NCI-H2029 treated with DMSO at 0.1 percent for 48 hours (cell line): ENCODE results near the gene MAP7.
"Not testable (repeated sequence)": the region's sequence is repeated elsewhere in the genome, so short reads cannot be mapped to it uniquely, and the experiment has no call there.

Source experiments
- DNase-seq: peaks from one replicate; lab custom pipeline; 2025; lab: John Stamatoyannopoulos, UW

MAP7 gene

DNA sequence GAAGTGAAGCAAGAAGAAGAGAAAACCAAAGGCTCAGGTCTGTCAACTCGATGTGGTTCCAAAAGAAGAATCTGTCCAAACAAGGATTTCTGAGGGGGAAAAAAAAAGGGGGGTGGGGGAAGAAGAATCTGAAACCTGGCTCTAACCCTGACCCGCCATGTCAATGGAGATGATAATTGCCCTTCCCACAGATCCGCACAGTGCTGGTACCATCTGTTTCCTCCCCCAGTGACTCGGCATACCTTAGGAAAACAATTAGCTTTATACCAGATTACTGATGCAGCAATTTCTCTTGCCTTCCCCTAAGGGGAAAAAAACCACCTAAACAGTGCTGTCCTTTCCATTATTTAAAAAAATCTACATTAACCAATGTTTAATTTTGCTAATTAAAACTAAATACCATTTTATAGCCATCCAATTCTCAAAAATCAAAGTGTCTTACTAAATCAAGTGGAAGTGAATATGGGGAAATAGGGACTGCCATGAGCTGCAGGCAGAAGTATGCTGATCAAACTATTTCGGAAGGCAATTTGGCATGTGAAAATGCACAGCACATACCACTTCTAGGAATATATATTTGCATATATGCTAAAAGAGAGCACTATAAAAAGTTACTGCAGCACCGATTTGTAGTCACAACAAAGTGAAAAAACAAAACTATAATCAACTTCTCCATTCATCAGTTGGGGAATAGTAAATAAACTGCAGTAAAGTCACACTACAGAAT lies 46.8 kb downstream of the MAP7 start:
- no peak for DNase-seq

DNA sequence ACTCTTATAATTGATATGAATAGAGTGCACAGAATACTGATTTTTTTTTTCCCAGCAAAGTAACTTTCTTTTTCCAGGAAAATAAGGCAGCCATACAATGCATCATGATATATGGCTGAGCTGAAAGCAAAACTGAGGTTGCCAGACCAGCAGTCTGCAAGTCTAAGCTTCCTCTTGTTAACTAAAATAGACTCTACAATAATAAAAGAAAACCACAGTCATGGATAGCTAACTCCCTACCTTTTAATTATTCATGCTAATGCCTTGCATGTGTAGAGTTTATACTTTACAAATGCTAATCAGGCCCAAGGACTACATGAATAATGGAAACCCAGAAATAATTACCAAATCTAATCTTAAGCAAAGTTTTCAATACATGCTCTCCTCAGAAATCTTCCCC lies 47.4 kb downstream of the MAP7 start:
- DNase-seq: no peak

DNA sequence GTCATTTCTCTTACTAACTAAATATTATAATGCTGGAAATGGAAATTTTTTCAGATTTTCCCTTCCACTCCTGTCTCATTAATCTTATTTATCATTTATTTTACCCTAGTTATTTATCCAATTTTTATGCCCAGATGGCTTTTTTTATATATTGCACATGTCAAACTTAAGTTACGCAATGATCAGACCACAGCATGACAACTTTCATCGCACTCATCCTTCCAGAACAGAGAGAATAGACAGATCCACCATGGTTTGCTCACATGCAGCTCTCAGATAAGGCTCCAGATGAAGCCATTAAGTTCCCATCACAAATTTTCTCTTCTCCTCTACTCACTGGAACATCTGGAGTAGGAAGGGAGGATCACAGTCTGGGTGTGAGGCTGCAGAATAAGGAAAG lies 48.7 kb downstream of the MAP7 start:
- DNase-seq: no peak

DNA sequence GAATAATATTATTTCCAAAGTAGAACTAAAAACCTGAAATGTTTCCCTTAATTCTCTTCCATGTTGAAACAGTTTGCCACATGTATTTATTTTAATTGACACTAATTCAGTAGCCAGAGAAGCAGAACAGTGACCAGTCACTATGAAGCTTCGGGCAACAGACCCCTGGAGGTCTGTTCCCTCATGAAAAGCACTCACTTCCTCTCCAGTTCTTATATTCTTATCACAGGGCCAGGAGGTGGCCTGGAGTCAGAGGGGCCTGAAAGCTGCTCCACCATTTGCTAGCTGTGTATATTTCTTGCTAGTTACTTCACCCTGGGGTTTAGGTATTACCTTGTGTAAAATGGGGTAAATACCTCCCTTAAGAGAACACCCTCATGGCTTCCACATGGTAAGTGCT lies 49.1 kb downstream of the MAP7 start:
- no peak for DNase-seq

DNA sequence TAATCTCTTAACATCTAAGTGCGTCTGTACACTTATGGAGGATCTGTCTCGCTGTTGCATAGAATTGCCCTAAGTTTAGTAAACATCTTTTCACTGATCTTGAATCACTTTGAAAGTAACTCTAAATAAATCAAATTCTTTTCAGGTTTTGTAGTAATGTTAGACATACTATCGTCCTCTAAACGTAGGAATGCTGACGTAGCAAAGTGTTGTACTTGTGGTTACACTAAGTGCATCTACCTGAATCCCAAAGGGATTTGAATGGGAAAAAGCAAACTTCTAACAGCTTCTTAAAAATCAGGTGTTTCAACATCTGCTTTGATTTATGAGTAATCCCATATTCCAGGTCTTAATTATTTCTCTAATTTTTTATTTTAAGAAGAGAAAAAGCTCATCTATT lies 49.8 kb downstream of the MAP7 start:
- DNase-seq: no peak

DNA sequence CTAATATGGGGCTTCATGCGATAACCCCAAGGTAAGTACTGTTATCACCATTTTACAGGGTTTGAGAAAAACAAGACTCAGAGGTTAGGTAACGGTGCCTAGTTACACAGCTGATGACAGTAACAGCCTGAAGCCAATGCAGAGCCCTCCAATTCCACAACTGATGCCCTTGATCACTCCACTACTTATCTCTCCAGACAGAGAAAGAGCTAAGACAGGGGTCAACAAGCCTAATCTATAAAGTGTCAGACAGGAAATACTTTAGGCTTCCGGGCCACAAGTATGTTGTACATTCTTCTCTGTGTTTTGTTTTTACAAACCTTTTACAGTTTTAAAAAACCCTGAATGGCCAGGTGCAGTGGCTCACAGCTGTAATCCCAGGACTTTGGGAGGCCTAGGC lies 50.9 kb downstream of the MAP7 start:
- DNase-seq: no peak

DNA sequence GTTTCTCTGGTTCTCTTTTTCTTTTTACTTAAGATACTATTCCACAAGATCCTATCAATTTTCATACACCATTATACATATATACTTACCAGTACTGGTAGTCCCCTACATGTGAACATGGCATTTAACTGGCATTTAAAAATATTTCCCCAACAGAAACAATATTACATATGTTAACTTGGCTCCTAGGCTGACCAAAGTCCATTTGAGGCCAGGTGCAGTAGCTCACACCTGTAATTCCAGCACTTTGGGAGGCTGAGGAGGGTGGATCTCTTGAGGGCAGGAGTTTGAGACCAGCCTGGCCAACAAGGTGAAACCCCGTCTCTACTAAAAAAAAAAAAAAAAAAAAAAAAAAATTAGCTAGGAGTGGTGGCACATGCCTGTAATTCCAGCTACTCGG lies 53.8 kb downstream of the MAP7 start:
- DNase-seq: not testable (repeated sequence)

DNA sequence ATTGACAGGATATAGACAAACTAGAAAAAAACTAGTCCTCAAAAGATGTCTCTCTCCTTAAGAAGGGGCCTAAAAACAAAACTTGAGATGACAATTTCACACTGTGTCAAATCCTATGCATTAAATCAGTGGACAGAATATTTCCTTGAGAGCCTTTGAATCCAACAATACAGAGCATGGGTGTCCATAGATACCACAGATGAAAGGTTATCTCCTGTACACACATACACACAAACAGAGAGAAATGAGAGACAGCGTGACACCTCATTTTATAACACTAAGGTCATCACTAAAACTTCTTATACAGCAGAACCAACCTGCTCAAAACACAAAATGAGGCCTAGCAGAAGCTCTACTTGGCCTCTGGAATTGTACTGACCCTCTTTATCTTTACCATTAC lies 55.5 kb downstream of the MAP7 start:
- DNase-seq: no peak

DNA sequence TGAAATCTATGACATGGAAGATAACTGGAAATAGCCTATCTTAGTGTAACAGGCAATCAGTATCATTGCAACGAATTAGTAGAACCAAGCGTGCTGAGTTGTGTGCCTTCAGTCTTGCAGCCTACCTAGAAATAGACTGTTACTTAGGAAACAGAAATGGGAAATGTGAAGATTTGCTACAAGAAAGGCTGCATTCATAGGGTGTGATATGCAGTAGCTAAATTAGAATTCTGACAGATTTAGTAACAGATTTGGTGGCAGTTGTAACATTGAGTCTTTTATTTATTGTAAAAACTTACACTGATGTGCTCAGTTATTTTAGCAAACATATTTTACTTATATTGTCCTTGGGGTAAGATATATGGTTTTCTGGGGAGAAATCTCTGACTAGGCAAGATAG lies 56.2 kb downstream of the MAP7 start:
- no peak for DNase-seq

DNA sequence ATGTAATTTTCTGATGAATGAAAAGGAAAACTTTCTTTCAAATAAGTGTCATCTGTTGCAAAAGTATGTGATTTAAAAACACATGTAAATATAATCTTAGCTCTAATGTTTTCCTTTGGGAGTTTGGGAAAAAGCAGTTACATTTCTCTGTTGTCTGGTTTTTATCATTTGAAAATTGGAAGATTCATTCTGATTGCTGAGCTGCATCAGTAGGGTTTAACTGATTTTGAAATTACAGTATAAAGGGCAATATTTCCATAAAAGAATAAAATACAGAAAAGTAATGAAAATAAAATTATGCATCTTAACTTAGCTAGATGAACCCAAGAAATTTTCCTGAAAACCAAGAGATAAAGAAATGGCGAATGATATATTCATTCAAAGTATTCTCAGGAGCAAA lies 57.8 kb downstream of the MAP7 start:
- DNase-seq: no peak

DNA sequence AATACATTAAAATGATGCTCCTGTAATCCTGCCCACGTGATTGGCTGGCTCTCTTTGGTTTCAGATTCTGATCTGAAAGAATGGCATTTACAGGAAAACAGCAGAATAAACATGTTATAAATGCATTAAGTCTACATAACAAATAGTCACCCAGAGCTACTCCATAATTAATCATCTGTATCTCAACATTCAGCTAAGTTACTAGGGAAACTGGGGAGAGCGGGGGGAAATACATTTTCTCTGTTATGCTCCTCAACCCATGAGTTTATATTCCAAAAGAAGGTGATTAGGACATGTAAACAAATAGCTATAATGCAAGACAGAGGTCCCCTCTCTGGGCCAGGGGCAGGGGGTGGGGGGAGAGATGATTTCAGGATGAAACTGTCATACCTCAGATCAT lies 58.5 kb downstream of the MAP7 start:
- no peak for DNase-seq

DNA sequence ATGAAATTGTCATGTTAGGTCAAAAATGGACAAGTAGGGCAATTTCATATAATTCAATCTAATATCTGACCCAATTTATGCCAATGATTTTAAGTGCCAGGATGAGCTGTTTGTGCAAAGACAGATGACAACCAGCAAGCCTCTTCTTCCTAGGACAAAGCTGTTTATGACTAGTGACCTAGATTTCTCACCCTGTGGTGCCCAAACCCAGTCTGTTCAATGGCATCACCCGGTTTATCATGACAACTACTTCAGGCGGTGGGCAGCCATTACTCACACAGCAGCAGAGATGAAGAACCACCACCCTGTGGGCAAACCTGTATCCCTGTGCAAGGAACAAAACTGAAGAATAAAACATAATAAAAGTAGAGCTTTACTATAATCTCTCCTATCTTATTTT lies 59.0 kb downstream of the MAP7 start:
- DNase-seq: no peak

DNA sequence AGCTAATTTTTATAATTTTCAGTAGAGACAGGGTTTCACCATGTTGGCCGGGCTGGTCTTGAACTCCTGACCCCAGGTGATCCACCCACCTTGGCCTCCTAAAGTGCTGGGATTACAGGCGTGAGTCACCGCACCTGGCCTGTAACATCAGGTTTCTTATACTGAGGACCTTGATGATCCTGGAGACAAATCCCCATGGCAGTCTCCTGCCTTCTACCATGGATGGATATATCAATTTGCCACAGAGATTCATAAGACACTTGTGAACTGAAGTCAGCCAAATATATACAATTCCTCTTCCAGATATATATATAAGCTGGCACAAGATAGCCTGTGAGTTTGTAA lies 60.6 kb downstream of the MAP7 start:
- not testable (repeated sequence) for DNase-seq

DNA sequence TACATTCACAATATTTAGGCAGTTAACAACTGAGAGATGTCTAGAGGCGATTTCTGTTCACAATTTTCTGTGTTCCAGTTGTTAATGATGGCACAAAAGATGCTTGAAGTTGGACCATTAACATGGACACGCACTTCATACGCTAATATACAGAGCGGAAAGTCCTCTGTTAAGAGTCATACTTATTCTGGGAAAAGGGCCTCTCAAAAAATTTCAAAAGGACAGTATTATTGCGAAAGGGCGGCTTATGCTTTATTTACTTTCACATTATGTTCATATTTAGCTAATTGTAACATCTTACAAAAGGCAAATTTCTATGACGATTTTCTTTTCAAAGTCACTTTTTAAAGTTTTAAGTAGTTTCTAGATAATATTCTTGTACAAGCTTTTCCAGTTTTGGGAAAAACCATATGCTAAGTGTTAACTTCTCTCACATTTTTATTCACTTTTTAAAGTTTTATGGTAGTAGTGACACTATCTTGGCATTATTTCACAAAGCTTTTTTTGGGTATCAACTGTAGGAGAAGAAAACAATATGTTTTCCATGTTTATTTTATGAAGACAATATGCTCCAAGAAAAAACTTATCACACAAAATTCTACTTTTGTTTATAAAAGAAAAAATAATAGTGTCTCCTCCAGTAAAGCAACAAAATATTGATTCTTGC lies 62.3 kb downstream of the MAP7 start:
- no peak for DNase-seq

DNA sequence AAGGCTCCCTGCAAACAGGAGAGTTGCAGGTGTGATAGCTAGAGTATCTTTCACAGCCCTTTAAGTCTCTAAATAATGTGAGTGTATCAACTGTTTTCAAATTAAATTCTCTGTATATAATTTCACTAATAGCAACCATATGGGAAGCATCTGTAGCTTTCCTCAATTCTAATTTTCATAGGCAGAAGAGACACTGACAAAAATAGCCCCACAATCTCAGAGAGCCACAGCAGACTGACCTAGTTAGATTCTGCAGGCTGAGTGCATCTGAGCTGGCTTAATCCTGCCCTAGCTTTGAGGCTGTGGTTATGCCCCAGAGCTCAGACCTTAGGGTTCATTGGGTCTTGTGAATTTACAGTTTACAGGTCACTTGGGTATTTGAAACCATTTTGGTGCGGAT lies 63.9 kb downstream of the MAP7 start:
- no peak for DNase-seq

DNA sequence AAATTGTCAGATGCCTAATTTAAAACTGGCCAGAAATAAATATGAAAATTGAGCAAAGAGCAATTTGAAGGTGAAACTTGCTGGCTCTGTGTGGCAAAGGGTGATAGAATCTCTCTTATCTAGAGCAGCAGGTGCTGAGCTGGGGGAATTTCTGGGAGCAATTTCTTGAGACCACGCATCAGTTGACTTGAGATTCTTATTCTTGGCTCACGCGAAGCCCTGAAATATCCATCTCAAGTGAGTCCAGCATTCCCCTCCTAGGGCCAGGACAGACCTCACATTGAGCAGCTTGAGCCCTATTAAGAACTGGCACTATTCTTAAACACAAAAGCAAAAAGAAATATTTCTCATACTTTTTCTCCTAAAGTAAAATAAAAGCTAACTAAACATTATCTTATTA lies 66.3 kb downstream of the MAP7 start:
- DNase-seq: no peak

DNA sequence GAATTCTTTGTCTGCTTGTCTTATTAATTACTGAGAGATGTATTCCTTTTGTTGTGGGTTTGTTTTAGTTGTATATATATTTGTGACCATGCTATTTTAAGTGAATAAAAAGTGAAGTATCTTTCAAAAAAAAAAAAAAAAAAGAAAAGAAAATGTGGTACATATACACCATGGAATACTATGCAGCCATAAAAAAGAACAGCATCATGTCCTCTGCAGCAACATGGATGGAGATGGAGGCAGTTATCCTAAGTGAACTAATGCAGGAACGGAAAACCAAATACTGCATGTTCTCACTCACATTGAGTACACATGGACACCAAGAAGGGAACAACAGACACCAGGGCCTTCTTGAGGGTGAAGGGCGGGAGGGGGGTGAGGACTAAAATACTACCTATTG lies 67.2 kb downstream of the MAP7 start:
- DNase-seq: not testable (repeated sequence)

DNA sequence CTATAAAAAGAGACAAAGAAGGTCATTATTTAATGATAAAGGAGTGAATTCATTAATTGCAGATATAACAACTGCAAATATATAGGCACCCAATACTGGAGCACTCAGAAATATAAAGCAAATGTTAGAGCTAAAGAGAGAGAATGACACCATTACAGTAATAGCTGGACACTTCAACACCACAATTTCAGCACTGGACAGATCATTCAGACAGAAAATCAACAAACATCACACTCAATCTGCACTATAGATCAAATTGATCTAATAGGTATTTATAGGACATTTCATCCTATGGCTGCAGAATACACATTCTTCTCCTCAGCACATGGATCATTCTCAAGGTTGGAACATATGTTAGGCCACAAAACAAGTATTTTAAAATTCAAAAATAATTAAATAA lies 72.7 kb downstream of the MAP7 start:
- DNase-seq: no peak

DNA sequence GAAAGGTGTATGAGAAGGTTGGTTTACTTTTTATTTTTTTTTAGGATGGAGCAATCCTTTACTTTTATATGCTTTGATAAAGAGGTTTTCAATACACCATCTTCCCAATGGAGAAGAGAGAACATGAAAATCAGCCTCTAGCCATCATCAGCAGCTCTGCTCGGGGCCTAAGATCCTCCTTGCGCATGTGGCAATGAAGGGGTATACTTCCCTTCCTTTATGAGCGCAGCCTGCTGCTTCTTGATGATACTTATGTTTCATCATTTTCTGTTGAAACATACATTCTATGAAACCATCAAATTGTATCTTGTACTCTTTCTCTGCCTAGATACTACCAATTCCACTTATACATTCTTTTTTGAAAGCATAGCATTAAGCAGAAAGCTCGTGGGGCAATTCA lies 74.5 kb downstream of the MAP7 start:
- DNase-seq: no peak

DNA sequence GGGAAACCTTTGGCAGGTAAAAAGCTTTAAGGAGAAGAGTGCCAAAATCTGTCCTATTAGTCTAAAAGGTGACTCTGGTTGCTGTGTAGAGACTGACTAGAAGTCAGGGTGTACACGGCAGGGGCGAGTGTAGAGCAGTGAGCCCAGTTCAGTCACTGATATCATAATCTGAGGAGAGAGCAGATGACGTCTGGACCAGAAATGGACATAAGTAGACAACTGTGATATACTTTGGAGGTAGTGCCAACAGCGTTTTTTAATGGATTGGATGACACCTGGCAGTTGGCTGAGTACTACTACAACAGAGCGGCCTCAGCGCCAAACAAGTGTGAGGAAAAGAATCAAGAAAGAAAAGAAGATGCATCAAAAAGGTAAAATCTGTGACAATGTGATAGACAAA lies 76.0 kb downstream of the MAP7 start:
- DNase-seq: no peak

DNA sequence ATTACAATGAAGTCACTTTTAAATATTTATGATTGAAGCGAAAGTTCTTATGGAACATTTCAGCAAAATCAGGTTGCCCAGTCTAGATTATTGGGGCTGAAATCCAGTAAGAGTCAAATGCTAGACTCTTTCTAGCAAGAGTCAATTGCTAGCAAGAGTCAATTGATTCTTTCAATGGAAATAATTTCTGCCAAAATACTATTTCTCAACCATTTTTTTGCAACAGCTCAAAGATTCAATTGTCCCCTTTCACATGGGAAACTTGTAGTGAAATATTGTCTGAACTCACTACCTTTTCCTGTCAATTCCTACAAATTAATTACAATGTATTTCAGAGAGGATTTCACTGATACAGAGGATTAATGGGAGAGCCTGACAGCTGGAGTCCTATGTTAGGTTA lies 78.3 kb downstream of the MAP7 start:
- DNase-seq: no peak

DNA sequence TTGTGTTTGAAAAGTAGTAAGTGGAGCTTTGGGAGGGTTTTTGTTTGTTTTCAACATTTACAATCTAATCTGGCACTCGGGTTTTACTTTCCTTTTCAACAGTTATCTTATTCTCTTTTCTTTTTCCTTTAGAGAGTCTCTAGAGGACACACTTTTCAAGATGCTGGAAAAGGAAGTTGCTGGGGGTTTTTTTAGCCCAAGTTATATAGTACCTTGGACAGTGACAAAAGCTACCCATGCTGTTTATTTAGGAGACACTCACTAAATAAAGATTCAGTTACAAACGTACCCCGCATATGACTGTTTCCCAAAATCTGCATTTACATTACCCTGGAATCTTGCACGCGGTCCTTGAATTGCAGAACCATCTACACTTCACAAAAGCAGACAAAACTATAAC lies 78.8 kb downstream of the MAP7 start:
- DNase-seq: no peak

DNA sequence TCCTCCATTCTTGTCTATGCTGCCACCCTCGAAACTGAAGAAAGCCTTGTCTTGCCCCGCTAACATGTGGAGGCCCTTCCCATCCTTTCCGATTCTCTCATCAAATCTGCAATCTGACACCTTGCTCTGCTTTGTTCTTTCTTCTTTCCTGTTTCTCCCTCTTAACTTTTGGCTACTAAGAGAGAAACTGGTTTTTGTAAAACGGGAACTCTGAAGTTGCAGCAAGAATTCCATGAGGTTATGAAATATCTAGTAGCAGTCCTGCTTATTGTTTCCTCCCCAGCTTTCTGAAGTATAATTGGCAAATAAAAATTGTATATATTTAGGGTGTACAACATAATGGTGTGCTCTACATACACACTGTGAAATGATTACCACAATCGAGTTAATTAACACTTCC lies 80.2 kb downstream of the MAP7 start:
- DNase-seq: no peak

DNA sequence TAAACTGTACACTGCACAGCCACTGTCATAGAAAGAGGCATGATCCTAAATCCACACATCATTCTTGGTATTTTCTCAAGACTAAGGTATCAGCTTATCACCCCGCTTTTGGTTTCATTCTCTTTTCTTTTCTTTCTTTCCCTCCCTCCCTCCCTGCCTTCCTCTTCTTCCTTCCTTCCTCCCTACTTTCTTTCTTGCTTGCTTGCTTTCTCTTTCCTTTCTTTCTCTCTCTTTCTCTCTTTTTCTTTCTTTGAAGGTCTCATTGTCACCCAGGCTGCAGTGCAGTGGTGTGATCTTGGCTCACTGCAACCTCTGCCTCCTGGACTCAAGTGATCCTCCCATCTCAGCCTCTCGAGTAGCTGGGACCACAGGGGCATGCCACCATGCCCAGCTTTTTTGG lies 81.1 kb downstream of the MAP7 start:
- DNase-seq: no peak
